ENCODE measurements around the gene CHD3.

DNA sequence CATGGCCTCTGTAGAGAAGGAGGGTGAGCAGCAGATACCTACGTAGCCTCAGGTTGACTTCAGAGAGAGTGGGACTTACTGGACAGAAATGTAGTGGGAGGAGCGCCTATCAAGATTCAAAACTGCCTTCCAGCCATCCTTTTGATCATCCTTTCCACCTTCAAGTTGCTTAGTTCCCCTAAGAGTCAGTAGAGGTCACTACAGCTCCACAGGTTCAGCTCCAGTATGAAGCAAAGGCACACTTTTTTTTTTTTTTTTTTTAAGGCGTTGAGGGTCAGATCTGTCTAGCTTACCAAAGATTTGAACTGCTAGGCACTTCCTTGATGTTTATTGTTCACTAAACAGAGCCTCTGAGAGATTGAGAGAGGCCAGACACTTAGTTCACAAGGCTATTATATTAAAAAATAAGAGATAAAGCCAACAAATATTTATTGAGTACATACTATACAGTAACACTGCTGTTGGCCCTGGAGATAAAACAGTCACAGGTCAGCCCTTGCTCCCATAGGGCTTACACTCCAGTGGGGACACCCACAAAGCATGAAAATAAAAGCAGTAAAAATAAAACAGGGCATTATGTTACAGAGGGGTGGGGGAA, 24.4 kb downstream of the CHD3 start:
- TF ChIP-seq, protein P1, sequence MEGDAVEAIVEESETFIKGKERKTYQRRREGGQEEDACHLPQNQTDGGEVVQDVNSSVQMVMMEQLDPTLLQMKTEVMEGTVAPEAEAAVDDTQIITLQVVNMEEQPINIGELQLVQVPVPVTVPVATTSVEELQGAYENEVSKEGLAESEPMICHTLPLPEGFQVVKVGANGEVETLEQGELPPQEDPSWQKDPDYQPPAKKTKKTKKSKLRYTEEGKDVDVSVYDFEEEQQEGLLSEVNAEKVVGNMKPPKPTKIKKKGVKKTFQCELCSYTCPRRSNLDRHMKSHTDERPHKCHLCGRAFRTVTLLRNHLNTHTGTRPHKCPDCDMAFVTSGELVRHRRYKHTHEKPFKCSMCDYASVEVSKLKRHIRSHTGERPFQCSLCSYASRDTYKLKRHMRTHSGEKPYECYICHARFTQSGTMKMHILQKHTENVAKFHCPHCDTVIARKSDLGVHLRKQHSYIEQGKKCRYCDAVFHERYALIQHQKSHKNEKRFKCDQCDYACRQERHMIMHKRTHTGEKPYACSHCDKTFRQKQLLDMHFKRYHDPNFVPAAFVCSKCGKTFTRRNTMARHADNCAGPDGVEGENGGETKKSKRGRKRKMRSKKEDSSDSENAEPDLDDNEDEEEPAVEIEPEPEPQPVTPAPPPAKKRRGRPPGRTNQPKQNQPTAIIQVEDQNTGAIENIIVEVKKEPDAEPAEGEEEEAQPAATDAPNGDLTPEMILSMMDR (conservative IDR thresholded peaks at IDR 0.05; ENCODE audit: low read depth in 2 of 2) = peak; percentile 80 to 87
- no peak for TF ChIP-seq JUNB (IDR thresholded peaks at IDR 0.05; ENCODE audit: unreplicated experiment)
- no peak for TF ChIP-seq EZH2phosphoT487 (IDR thresholded peaks at IDR 0.05; ENCODE audit: unreplicated experiment)
- no peak for TF ChIP-seq POLR2AphosphoS5 (IDR thresholded peaks at IDR 0.05; ENCODE audit: low read depth)
- TF ChIP-seq, protein P2, sequence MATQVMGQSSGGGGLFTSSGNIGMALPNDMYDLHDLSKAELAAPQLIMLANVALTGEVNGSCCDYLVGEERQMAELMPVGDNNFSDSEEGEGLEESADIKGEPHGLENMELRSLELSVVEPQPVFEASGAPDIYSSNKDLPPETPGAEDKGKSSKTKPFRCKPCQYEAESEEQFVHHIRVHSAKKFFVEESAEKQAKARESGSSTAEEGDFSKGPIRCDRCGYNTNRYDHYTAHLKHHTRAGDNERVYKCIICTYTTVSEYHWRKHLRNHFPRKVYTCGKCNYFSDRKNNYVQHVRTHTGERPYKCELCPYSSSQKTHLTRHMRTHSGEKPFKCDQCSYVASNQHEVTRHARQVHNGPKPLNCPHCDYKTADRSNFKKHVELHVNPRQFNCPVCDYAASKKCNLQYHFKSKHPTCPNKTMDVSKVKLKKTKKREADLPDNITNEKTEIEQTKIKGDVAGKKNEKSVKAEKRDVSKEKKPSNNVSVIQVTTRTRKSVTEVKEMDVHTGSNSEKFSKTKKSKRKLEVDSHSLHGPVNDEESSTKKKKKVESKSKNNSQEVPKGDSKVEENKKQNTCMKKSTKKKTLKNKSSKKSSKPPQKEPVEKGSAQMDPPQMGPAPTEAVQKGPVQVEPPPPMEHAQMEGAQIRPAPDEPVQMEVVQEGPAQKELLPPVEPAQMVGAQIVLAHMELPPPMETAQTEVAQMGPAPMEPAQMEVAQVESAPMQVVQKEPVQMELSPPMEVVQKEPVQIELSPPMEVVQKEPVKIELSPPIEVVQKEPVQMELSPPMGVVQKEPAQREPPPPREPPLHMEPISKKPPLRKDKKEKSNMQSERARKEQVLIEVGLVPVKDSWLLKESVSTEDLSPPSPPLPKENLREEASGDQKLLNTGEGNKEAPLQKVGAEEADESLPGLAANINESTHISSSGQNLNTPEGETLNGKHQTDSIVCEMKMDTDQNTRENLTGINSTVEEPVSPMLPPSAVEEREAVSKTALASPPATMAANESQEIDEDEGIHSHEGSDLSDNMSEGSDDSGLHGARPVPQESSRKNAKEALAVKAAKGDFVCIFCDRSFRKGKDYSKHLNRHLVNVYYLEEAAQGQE (IDR thresholded peaks at IDR 0.05; ENCODE audit: unreplicated experiment) = no peak
- TF ChIP-seq CREB1 (CRISPR knock-in tag; IDR thresholded peaks at IDR 0.05; ENCODE audit: low read depth) = no peak

Measured in GM23338 (cell line).